ENCODE results near the gene HSPB1.
"Not testable (repeated sequence)": the region's sequence is repeated elsewhere in the genome, so short reads cannot be mapped to it uniquely, and the experiment has no call there.

Gene HSPB1

GRCh38 chr7:76269895-76270294 is 32.6 kb upstream of the HSPB1 start:
- no peaks in the 10 kb centered on the region for H3K4me1 ChIP-seq (ENCODE audit: low read length)
- H3K4me2 ChIP-seq (ENCODE audit: low read length) = no peak overlapping the region
- H3K27ac ChIP-seq (ENCODE audit: low read length) = no peak overlapping the region
- H3K79me2 ChIP-seq (ENCODE audit: low read length) = no peaks in the 10 kb centered on the region
- no peak overlapping the region for H3K4me3 ChIP-seq (ENCODE audit: low read length)
- TF ChIP-seq EZH2phosphoT487 (IDR thresholded peaks at IDR 0.05; ENCODE audit: low read depth) (no peak), CTCF (IDR thresholded peaks at IDR 0.05; ENCODE audit: low read depth, low read length) (no peak)
- H3K27me3 ChIP-seq (ENCODE audit: low read depth, low read length) = peaks cover 13% of the 10 kb centered on the region
- H3K9ac ChIP-seq (ENCODE audit: low read length) = no peak overlapping the region
- H4K20me1 ChIP-seq (ENCODE audit: insufficient read depth, low read length) = no peaks in the 10 kb centered on the region
- H3K36me3 ChIP-seq (replicated peaks; ENCODE audit: low read depth, low read length) = no peaks in the 10 kb centered on the region
- no peaks in the 10 kb centered on the region for H3K9me3 ChIP-seq (ENCODE audit: insufficient read depth, low read length)
- H2AFZ ChIP-seq (ENCODE audit: low read depth, low read length) = no peak overlapping the region

- H3K9ac ChIP-seq (ENCODE audit: low read length); H2AFZ ChIP-seq (ENCODE audit: low read depth, low read length): not testable (repeated sequence)
- peaks cover 13% of the 10 kb centered on the region for H3K27me3 ChIP-seq (ENCODE audit: low read depth, low read length)
Observed at GRCh38 chr7:76271384-76271783, 31.1 kb upstream of the HSPB1 start.

GRCh38 chr7:76272142-76272541 is 30.3 kb upstream of the HSPB1 start:
- TF ChIP-seq EZH2phosphoT487 (IDR thresholded peaks at IDR 0.05; ENCODE audit: low read depth) = no peak
- no peak for TF ChIP-seq CTCF (IDR thresholded peaks at IDR 0.05; ENCODE audit: low read depth, low read length)
- no peaks in the 10 kb centered on the region for H4K20me1 ChIP-seq (ENCODE audit: insufficient read depth, low read length)
- no peak overlapping the region for H3K4me3 ChIP-seq (ENCODE audit: low read length)
- no peak overlapping the region for H3K27ac ChIP-seq (ENCODE audit: low read length)
- peaks cover 13% of the 10 kb centered on the region for H3K27me3 ChIP-seq (ENCODE audit: low read depth, low read length)
- no peaks in the 10 kb centered on the region for H3K4me1 ChIP-seq (ENCODE audit: low read length)
- no peak overlapping the region for H3K9ac ChIP-seq (ENCODE audit: low read length)
- H3K9me3 ChIP-seq (ENCODE audit: insufficient read depth, low read length) = no peaks in the 10 kb centered on the region
- no peaks in the 10 kb centered on the region for H3K36me3 ChIP-seq (replicated peaks; ENCODE audit: low read depth, low read length)
- H3K79me2 ChIP-seq (ENCODE audit: low read length) = no peaks in the 10 kb centered on the region
- H3K4me2 ChIP-seq (ENCODE audit: low read length) = no peak overlapping the region
- H2AFZ ChIP-seq (ENCODE audit: low read depth, low read length) = no peak overlapping the region

More at GRCh38 chr7:76271384-76271783, 31.1 kb upstream of the HSPB1 start:
- not testable (repeated sequence) for H3K4me2 ChIP-seq (ENCODE audit: low read length); H3K36me3 ChIP-seq (replicated peaks; ENCODE audit: low read depth, low read length); H3K27ac ChIP-seq (ENCODE audit: low read length); H3K4me1 ChIP-seq (ENCODE audit: low read length); H3K79me2 ChIP-seq (ENCODE audit: low read length); H3K4me3 ChIP-seq (ENCODE audit: low read length); H3K9me3 ChIP-seq (ENCODE audit: insufficient read depth, low read length); H4K20me1 ChIP-seq (ENCODE audit: insufficient read depth, low read length)

- H3K4me2 ChIP-seq (ENCODE audit: low read length) = peak overlapping the region; percentile 31
- no peaks in the 10 kb centered on the region for H3K36me3 ChIP-seq (replicated peaks; ENCODE audit: low read depth, low read length)
- no peak overlapping the region for H3K9ac ChIP-seq (ENCODE audit: low read length)
- H3K79me2 ChIP-seq (ENCODE audit: low read length) = no peaks in the 10 kb centered on the region
- H3K9me3 ChIP-seq (ENCODE audit: insufficient read depth, low read length) = no peaks in the 10 kb centered on the region
- H4K20me1 ChIP-seq (ENCODE audit: insufficient read depth, low read length) = no peaks in the 10 kb centered on the region
- no peak overlapping the region for H3K27ac ChIP-seq (ENCODE audit: low read length)
- H3K4me3 ChIP-seq (ENCODE audit: low read length) = no peak overlapping the region
- TF ChIP-seq CTCF (IDR thresholded peaks at IDR 0.05; ENCODE audit: low read depth, low read length) (no peak), EZH2phosphoT487 (IDR thresholded peaks at IDR 0.05; ENCODE audit: low read depth) (no peak)
- no peaks in the 10 kb centered on the region for H3K4me1 ChIP-seq (ENCODE audit: low read length)
- peaks cover 13% of the 10 kb centered on the region for H3K27me3 ChIP-seq (ENCODE audit: low read depth, low read length)
- H2AFZ ChIP-seq (ENCODE audit: low read depth, low read length) = peak overlapping the region; percentile 17; the same call in 1 of the 2 replicates
Observed at GRCh38 chr7:76272851-76273497, 29.5 kb upstream of the HSPB1 start.
